ENCODE data around the gene ZNF615. TPM values are rescaled to one million over a fixed set of nuclear protein-coding genes. Genes with fewer than 3 reads are reported as not detected.
"Not testable (repeated sequence)": the region's sequence is repeated elsewhere in the genome, so short reads cannot be mapped to it uniquely, and the experiment has no call there.

The ZNF615 gene
- total RNA-seq, 3 donors from 2014 or later = 15.4 to 35.9 (median 27.2) TPM

DNA sequence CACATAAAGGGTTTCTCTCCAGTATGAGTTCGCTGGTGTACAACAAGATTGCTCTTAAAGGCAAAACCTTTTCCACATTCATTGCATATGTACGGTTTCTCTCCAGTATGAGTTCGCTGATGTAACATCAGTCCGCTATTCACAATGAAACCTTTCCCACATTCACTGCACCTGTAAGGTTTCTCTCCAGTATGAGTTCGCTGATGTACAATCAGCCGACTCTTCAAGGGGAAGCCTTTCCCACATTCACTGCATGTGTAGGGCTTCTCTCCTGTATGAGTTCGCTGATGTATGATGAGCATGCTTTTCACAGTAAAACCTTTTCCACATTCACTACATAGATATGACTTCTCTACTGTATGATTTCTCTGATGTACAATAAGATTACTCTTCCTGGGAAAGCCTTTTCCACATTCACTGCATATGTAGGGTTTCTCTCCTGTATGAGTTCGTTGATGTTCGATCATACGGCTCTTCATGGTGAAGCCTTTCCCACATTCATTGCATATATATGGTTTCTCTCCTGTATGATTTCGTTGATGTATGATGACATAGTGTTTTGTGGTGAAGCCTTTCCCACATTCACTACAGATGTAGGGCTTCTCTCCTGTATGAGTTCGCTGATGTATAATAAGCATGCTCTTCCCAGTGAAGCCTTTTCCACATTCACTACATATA is 26.2 kb upstream of the ZNF615 start:
- TF ChIP-seq POLR2A (IDR thresholded peaks at IDR 0.05) (no peak), POLR2AphosphoS5 (IDR thresholded peaks at IDR 0.05) (no peak)
- TF ChIP-seq, protein P1, sequence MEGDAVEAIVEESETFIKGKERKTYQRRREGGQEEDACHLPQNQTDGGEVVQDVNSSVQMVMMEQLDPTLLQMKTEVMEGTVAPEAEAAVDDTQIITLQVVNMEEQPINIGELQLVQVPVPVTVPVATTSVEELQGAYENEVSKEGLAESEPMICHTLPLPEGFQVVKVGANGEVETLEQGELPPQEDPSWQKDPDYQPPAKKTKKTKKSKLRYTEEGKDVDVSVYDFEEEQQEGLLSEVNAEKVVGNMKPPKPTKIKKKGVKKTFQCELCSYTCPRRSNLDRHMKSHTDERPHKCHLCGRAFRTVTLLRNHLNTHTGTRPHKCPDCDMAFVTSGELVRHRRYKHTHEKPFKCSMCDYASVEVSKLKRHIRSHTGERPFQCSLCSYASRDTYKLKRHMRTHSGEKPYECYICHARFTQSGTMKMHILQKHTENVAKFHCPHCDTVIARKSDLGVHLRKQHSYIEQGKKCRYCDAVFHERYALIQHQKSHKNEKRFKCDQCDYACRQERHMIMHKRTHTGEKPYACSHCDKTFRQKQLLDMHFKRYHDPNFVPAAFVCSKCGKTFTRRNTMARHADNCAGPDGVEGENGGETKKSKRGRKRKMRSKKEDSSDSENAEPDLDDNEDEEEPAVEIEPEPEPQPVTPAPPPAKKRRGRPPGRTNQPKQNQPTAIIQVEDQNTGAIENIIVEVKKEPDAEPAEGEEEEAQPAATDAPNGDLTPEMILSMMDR (IDR thresholded peaks at IDR 0.05) = no peak

DNA sequence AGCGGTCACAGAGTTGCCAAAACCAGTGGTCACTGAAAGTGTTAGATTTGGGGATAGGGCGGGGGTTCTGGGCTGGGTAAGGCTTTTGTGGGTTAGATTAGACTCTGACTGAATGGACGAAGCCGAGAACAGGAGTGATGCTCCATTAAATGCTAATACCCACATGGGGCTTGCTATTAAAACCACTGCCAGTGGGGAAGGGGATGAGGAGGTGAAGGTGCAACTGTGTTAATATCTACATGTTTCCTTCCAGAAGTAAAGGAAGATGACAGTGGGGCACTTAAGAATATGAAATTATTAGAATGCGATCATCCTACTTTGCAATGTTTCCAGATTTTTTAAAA is 20.7 kb upstream of the ZNF615 start:
- H3K27me3 ChIP-seq = no peaks in the 10 kb centered on the region
- no peak for DNase-seq (ENCODE audit: low spot score in 2 of 2)
- peaks cover 11% of the 10 kb centered on the region for H3K36me3 ChIP-seq
- peak overlapping the region; percentile 94 to 95 for H3K27ac ChIP-seq
- peaks cover 54 to 71% of the 10 kb centered on the region in 2 donors for H3K9me3 ChIP-seq
- intact Hi-C loops (cut with DNase I; ENCODE audit: low total_unique reads) = no loop called here
- peaks cover 0 to 6% of the 10 kb centered on the region in 2 donors for H3K4me1 ChIP-seq
- H3K4me3 ChIP-seq = peak overlapping the region; percentile 61 to 84 (median 75)
- TF ChIP-seq POLR2A (IDR thresholded peaks at IDR 0.05) (no peak), POLR2AphosphoS5 (IDR thresholded peaks at IDR 0.05) (no peak)
- TF ChIP-seq, protein P1 (IDR thresholded peaks at IDR 0.05) = no peak

More for the DNA sequence above, 26.2 kb upstream of the ZNF615 start:
- Histone ChIP-seq H3K27ac (no peak overlapping the region), H3K27me3 (no peaks in the 10 kb centered on the region), H3K4me3 (peak overlapping the region in 1 of 3 donors; percentile 10), H3K9me3 (peaks cover 78 to 95% of the 10 kb centered on the region in 2 donors), H3K4me1 (no peaks in the 10 kb centered on the region), H3K36me3 (peaks cover 44% of the 10 kb centered on the region)
- intact Hi-C loops (cut with DNase I; ENCODE audit: low total_unique reads) = no loop called here
- no peak for DNase-seq (ENCODE audit: low spot score in 2 of 2)

DNA sequence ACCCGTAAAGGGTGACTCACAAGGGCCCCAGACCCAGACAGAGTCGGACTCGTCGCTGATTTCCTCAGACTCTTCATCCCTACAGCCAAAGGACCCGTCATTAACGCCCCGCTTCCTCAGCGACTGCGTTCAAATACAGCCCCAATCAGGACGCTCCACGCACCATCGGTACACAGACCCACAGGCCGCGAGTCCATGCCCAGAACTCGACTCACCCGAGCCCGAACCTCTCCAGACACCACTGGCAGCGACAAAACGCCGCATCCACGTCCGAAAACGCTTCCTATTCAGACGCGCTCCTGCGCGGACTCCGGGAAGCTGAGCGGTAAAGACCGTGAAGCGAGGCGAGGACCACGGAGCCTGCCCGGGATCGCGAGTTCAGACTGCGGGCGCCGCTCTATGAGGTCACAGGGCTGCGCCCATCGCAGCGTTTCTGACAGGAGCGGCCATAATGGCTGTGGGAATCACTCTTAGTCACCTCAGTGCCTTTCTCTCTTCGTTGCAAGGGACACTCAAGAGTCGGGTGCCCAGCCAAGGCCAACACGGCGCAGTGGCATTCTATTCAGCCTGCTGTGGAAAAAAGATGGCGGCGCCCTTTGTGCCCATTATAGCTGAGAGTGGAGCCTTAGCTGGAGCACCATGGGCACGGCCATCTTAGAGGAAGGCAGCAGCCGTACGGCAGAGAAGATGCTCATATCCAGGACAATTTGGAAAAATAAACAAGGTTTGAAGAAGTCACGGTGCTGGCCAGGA is 20.2 kb upstream of the ZNF615 start, which contains the start of gene ZNF614:
Gene ZNF614 (minus strand): TSS at position 353 of the 753 bp plus-strand sequence. CDS start 2,634 bp downstream, outside the sequence.
- DNase-seq (ENCODE audit: low spot score in 2 of 2) = peak; percentile 71 to 80
- H3K27me3 ChIP-seq = no peaks in the 10 kb centered on the region
- peak within 1 kb of the TSS; percentile 61 to 84 (median 75) for H3K4me3 ChIP-seq
- H3K9me3 ChIP-seq = peaks cover 54 to 71% of the 10 kb centered on the region in 2 donors
- intact Hi-C loops (cut with DNase I; ENCODE audit: low total_unique reads) = no loop called here
- H3K27ac ChIP-seq = peak within 1 kb of the TSS; percentile 94 to 95
- TF ChIP-seq POLR2A (IDR thresholded peaks at IDR 0.05) = peak; percentile 25
- peak; percentile 72 to 90 (median 75) for TF ChIP-seq POLR2AphosphoS5 (IDR thresholded peaks at IDR 0.05)
- TF ChIP-seq, protein P1 (IDR thresholded peaks at IDR 0.05) = no peak
- H3K4me1 ChIP-seq = peaks cover 0 to 6% of the 10 kb centered on the region in 2 donors
- H3K36me3 ChIP-seq = peaks cover 11% of the 10 kb centered on the region

DNA sequence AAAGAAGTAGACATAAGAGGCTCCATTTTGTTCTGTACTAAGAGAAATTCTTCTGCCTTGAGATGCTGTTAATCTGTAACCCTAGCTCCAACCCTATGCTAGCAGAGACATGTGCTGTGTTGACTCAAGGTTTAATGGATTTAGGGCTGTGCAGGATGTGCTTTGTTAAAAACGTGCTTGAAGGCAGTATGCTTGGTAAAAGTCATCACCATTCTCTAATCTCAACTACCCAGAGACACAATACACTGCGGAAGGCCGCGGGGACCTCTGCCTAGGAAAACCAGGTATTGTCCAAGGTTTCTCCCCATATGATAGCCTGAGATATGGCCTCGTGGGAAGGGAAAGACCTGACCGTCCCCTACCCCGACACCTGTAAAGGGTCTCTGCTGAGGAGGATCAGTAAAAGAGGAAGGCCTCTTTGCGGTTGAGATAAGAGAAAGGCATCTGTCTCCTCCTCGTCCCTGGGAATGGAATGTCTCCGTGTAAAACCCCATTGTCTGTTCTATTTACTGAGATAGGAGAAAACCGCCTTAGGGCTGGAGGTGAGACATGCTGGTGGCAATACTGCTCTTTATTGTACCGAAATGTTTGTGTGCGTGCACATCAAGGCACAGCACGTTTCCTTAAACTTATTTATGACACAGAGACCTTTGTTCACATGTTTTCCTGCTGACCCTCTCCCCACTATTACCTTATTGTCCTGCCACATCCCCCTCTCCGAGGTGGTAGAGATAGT is 18.4 kb upstream of the ZNF615 start:
- intact Hi-C loops (cut with DNase I; ENCODE audit: low total_unique reads); H3K4me1 ChIP-seq: not testable (repeated sequence)

DNA sequence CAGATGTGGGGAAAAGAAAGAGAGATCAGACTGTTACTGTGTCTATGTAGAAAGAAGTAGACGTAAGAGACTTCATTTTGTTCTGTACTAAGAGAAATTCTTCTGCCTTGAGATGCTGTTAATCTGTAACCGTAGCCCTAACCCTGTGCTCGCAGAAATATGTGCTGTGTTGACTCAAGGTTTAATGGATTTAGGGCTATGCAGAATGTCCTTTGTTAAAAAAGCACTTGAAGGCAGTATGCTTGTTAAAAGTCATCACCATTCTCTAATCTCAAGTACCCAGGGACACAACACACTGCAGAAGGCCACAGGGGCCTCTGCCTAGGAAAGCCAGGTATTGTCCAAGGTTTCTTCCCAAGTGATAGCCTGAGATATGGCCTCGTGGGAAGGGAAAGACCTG is 16.5 kb upstream of the ZNF615 start:
- DNase-seq (ENCODE audit: low spot score in 2 of 2); H3K4me3 ChIP-seq; H3K27ac ChIP-seq; intact Hi-C loops (cut with DNase I; ENCODE audit: low total_unique reads); H3K4me1 ChIP-seq; H3K27me3 ChIP-seq: not testable (repeated sequence)
- Histone ChIP-seq H3K36me3 (peaks cover 26% of the 10 kb centered on the region), H3K9me3 (peaks cover 69 to 72% of the 10 kb centered on the region in 2 donors)

More for the DNA sequence above, 18.4 kb upstream of the ZNF615 start:
- H3K9me3 ChIP-seq = peaks cover 55 to 70% of the 10 kb centered on the region in 2 donors
- DNase-seq (ENCODE audit: low spot score in 2 of 2); H3K27me3 ChIP-seq; H3K27ac ChIP-seq: not testable (repeated sequence)
- peak overlapping the region in 1 of 3 donors; percentile 84 for H3K4me3 ChIP-seq
- peaks cover 13% of the 10 kb centered on the region for H3K36me3 ChIP-seq
